ENCODE results near the gene RAP1A.

DNA sequence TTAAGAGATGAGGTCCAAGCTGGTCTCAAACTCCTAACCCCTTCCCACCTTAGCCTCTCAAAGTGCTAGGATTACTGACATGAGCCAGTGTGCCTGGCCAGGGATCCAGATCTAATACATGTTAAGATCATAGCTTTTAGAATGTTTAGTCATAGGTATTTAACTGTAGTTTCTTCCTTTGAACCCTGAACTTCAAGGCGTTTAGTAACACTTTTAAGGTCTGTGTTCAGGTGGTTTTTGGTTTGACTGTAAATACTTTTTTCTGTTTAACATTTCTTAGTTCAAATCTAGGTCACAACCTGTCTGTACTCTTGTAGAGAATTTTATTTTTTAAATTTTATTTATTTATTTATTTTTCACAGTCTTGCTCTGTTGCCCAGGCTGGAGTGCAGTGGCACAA, 28.1 kb downstream of the RAP1A start:
- TF ChIP-seq, protein P1, sequence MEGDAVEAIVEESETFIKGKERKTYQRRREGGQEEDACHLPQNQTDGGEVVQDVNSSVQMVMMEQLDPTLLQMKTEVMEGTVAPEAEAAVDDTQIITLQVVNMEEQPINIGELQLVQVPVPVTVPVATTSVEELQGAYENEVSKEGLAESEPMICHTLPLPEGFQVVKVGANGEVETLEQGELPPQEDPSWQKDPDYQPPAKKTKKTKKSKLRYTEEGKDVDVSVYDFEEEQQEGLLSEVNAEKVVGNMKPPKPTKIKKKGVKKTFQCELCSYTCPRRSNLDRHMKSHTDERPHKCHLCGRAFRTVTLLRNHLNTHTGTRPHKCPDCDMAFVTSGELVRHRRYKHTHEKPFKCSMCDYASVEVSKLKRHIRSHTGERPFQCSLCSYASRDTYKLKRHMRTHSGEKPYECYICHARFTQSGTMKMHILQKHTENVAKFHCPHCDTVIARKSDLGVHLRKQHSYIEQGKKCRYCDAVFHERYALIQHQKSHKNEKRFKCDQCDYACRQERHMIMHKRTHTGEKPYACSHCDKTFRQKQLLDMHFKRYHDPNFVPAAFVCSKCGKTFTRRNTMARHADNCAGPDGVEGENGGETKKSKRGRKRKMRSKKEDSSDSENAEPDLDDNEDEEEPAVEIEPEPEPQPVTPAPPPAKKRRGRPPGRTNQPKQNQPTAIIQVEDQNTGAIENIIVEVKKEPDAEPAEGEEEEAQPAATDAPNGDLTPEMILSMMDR (IDR thresholded peaks at IDR 0.05) = no peak
- TF ChIP-seq EP300 (IDR thresholded peaks at IDR 0.05; ENCODE audit: low read depth) (no peak), POLR2A (IDR thresholded peaks at IDR 0.05) (no peak), POLR2AphosphoS5 (IDR thresholded peaks at IDR 0.05) (no peak)

Measured in transverse colon (tissue), 4 donors.